SK-N-MC (cell line): ENCODE data around the gene PBOV1.

ENCODE experiments used
- EZH2 ChIP-seq: fragments of 200-600 bp; sonication (generic); IDR thresholded peaks from one replicate; pipeline ENCODE4 v1.6.1; 2017; ENCODE audit warnings: antibody characterized with exemption
- POLR2AphosphoS5 ChIP-seq: IDR thresholded peaks from 2 replicates; pipeline ENCODE4 v1.6.1; 2012; ENCODE audit warnings: mild to moderate bottlenecking, low read depth, low read length, borderline replicate concordance

GRCh38 chr6:138219901-138220300 is 1.6 kb upstream of the PBOV1 start:
- TF ChIP-seq POLR2AphosphoS5 (no peak), EZH2 (no peak)
